ENCODE data around the gene PRXL2B. TPM values are rescaled to one million over a fixed set of nuclear protein-coding genes. Genes with fewer than 3 reads are reported as not detected.
A peak's percentile ranks its signal among the peaks of the same experiment; 100 is the strongest.

The PRXL2B gene
- total RNA-seq, 2 donors from 2014 or later, result 20.3 to 25.8 TPM

GRCh38 chr1:2627746-2628145 lies 41.2 kb downstream of the PRXL2B start:
- no peak for DNase-seq (ENCODE audit: low spot score)
- no peaks in the 10 kb centered on the region for H3K9me3 ChIP-seq
- intact Hi-C loops (cut with DNase I), result no loop called here
- no peak overlapping the region for H3K27ac ChIP-seq
- no peak overlapping the region for H3K4me3 ChIP-seq
- H3K4me1 ChIP-seq (replicated peaks), result no peaks in the 10 kb centered on the region
- no peaks in the 10 kb centered on the region for H3K36me3 ChIP-seq
- peaks cover 15% of the 10 kb centered on the region for H3K27me3 ChIP-seq (replicated peaks; ENCODE audit: insufficient read depth)
- no peak for TF ChIP-seq POLR2A (IDR thresholded peaks at IDR 0.05)
- TF ChIP-seq POLR2AphosphoS5 (IDR thresholded peaks at IDR 0.05), result no peak
- no peak for TF ChIP-seq CTCF (IDR thresholded peaks at IDR 0.05)
- 39% methylated on average over 6 of the region's 6 CpGs for WGBS

GRCh38 chr1:2628191-2628932 lies 41.8 kb downstream of the PRXL2B start:
- Histone ChIP-seq H3K36me3 (no peaks in the 10 kb centered on the region), H3K27ac (no peak overlapping the region), H3K9me3 (no peaks in the 10 kb centered on the region), H3K27me3 (replicated peaks; ENCODE audit: insufficient read depth) (peaks cover 15% of the 10 kb centered on the region), H3K4me3 (peak overlapping the region in 1 of 2 donors; percentile 16), H3K4me1 (replicated peaks) (no peaks in the 10 kb centered on the region)
- TF ChIP-seq POLR2AphosphoS5 (IDR thresholded peaks at IDR 0.05) (no peak), POLR2A (IDR thresholded peaks at IDR 0.05) (no peak), CTCF (IDR thresholded peaks at IDR 0.05) (no peak)
- no peak for DNase-seq (ENCODE audit: low spot score)
- intact Hi-C loops (cut with DNase I), result no loop called here
- WGBS, result 5% methylated on average over 35 of the region's 46 CpGs

GRCh38 chr1:2628933-2629626 lies 42.5 kb downstream of the PRXL2B start:
- H3K4me1 ChIP-seq (replicated peaks), result no peaks in the 10 kb centered on the region
- H3K27me3 ChIP-seq (replicated peaks; ENCODE audit: insufficient read depth), result peaks cover 15% of the 10 kb centered on the region
- intact Hi-C loops (cut with DNase I), result no loop called here
- no peaks in the 10 kb centered on the region for H3K36me3 ChIP-seq
- no peak for TF ChIP-seq CTCF (IDR thresholded peaks at IDR 0.05)
- TF ChIP-seq POLR2AphosphoS5 (IDR thresholded peaks at IDR 0.05), result no peak
- no peak for TF ChIP-seq POLR2A (IDR thresholded peaks at IDR 0.05)
- no peak for DNase-seq (ENCODE audit: low spot score)
- H3K9me3 ChIP-seq, result no peaks in the 10 kb centered on the region
- WGBS, result under 1% methylated on average over 41 of the region's 64 CpGs
- H3K27ac ChIP-seq, result no peak overlapping the region
- H3K4me3 ChIP-seq, result peak overlapping the region in 1 of 2 donors; percentile 16

- Histone ChIP-seq H3K27me3 (replicated peaks; ENCODE audit: insufficient read depth) (peaks cover 15% of the 10 kb centered on the region), H3K4me1 (replicated peaks) (no peaks in the 10 kb centered on the region), H3K27ac (no peak overlapping the region), H3K36me3 (no peaks in the 10 kb centered on the region), H3K4me3 (no peak overlapping the region), H3K9me3 (no peaks in the 10 kb centered on the region)
- no peak for DNase-seq (ENCODE audit: low spot score)
- WGBS, result 80% methylated on average over 23 of the region's 23 CpGs
- intact Hi-C loops (cut with DNase I), result no loop called here
- TF ChIP-seq POLR2AphosphoS5 (IDR thresholded peaks at IDR 0.05) (no peak), POLR2A (IDR thresholded peaks at IDR 0.05) (no peak), CTCF (IDR thresholded peaks at IDR 0.05) (no peak)
Observed at GRCh38 chr1:2629627-2630497, 43.3 kb downstream of the PRXL2B start.
